Uterus (tissue), 4 donors: ENCODE measurements around the gene DTHD1. TPM values are rescaled to one million over a fixed set of nuclear protein-coding genes. Genes with fewer than 3 reads are reported as not detected.

Experiments
- DNase-seq, 2 donors: peaks; one replicate each; pipeline ENCODE4 v3.0.0-alpha.2; 2019 to 2020
- H3K27ac ChIP-seq, 2 donors: fragments of 200-600 bp; sonication (generic); 1 replicate in 1 of 2; 2 replicates in 1 of 2; pipeline ENCODE4 v1.5.1; 2016 to 2018
- H3K27me3 ChIP-seq, 2 donors: fragments of 200-600 bp; sonication (generic); one replicate each; pipeline ENCODE4 v1.5.1; 2018 to 2019; ENCODE audit warnings: control low read depth in 1 of 2
- H3K36me3 ChIP-seq, 2 donors: fragments of 200-600 bp; sonication (generic); one replicate each; pipeline ENCODE4 v1.5.1; 2019; ENCODE audit warnings: control low read depth in 1 of 2
- H3K4me1 ChIP-seq, 2 donors: fragments of 200-600 bp; sonication (generic); one replicate each; pipeline ENCODE4 v1.5.1; 2018 to 2019; ENCODE audit warnings: control low read depth in 1 of 2
- H3K4me3 ChIP-seq, 2 donors: fragments of 200-600 bp; sonication (generic); 1 replicate in 1 of 2; 2 replicates in 1 of 2; pipeline ENCODE4 v1.5.1; 2018 to 2019; ENCODE audit warnings: mild to moderate bottlenecking in 1 of 2
- H3K9me3 ChIP-seq, 2 donors: fragments of 200-600 bp; sonication (generic); one replicate each; pipeline ENCODE4 v1.5.1; 2019; ENCODE audit warnings: control low read depth in 1 of 2
- POLR2A ChIP-seq, 2 donors: fragments of 450-650 bp; IDR thresholded peaks; one replicate each; pipeline ENCODE4 v1.6.1; 2016; ENCODE audit warnings: antibody characterized with exemption in 2 of 2, mild to moderate bottlenecking in 1 of 2, moderate library complexity in 1 of 2
- intact Hi-C: fragments of 100-400 bp; cut with DNase I; formaldehyde crosslinking; loops from one replicate; pipeline ENCODE4 v1.15.1; 2023; ENCODE audit warnings: low total_unique reads
- total RNA-seq, 4 donors: library from RNA; depleted of rRNA in 3 of 4; stranded (reverse); fragments of >200 nt in 3 of 4; gene quantifications; one replicate each; pipeline versions ENCODE4 v1.1.0 to v1.2.4, GENCODE V29; 2014 to 2023
- TF ChIP-seq, protein P1 (sequence below), 4 experiments: fragments of 200-600 bp in 2 of 4; fragments of 450-650 bp in 2 of 4; sonication (generic) in 2 of 4; IDR thresholded peaks; one replicate each; pipeline ENCODE4 v1.5.1; 2016 to 2019; ENCODE audit warnings: antibody characterized with exemption in 4 of 4, mild to moderate bottlenecking in 2 of 4, moderate library complexity in 1 of 4
- donor health status: DM: yes; HTN: yes; CAD: no.

Gene DTHD1
- total RNA-seq, 4 donors from 2014 or later = 1.0 to 2.5 (median 2.1) TPM

DNA sequence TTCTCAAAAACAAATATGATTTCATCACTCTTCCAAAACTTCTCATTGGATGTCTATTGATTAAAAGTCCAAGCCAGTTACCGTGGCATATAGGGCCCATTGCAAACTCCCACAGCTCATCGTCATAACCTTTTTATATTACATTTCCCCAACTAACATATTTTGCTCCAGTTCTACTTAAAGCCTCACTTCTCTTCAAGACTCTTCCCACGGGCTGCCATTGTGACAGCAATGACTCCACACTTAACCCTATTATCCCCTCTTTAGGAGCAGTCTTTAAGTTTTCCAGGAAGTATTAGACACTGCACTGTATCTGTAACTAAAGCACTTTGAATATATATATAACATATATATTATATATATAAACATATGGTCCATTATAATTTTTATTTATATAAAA is 44.5 kb downstream of the DTHD1 start:
- intact Hi-C loops = no loop called here
- no peak overlapping the region for H3K27ac ChIP-seq
- DNase-seq = no peak
- H3K36me3 ChIP-seq = no peaks in the 10 kb centered on the region
- TF ChIP-seq, protein P1, sequence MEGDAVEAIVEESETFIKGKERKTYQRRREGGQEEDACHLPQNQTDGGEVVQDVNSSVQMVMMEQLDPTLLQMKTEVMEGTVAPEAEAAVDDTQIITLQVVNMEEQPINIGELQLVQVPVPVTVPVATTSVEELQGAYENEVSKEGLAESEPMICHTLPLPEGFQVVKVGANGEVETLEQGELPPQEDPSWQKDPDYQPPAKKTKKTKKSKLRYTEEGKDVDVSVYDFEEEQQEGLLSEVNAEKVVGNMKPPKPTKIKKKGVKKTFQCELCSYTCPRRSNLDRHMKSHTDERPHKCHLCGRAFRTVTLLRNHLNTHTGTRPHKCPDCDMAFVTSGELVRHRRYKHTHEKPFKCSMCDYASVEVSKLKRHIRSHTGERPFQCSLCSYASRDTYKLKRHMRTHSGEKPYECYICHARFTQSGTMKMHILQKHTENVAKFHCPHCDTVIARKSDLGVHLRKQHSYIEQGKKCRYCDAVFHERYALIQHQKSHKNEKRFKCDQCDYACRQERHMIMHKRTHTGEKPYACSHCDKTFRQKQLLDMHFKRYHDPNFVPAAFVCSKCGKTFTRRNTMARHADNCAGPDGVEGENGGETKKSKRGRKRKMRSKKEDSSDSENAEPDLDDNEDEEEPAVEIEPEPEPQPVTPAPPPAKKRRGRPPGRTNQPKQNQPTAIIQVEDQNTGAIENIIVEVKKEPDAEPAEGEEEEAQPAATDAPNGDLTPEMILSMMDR (IDR thresholded peaks at IDR 0.05) = no peak
- no peak for TF ChIP-seq POLR2A (IDR thresholded peaks at IDR 0.05)
- no peaks in the 10 kb centered on the region for H3K9me3 ChIP-seq
- no peak overlapping the region for H3K4me3 ChIP-seq
- H3K27me3 ChIP-seq = no peaks in the 10 kb centered on the region
- H3K4me1 ChIP-seq = no peaks in the 10 kb centered on the region

- Histone ChIP-seq H3K4me3 (no peak overlapping the region), H3K4me1 (no peaks in the 10 kb centered on the region), H3K27ac (no peak overlapping the region), H3K27me3 (no peaks in the 10 kb centered on the region), H3K36me3 (no peaks in the 10 kb centered on the region), H3K9me3 (no peaks in the 10 kb centered on the region)
- intact Hi-C loops = no loop called here
- no peak for TF ChIP-seq POLR2A (IDR thresholded peaks at IDR 0.05)
- TF ChIP-seq, protein P1 (IDR thresholded peaks at IDR 0.05) = no peak
- no peak for DNase-seq
Observed at GRCh38 chr4:36326476-36327029, 45.1 kb downstream of the DTHD1 start.

GRCh38 chr4:36327400-36327799 is 46.0 kb downstream of the DTHD1 start:
- Histone ChIP-seq H3K9me3 (no peaks in the 10 kb centered on the region), H3K4me1 (no peaks in the 10 kb centered on the region), H3K27me3 (no peaks in the 10 kb centered on the region), H3K4me3 (no peak overlapping the region), H3K27ac (no peak overlapping the region), H3K36me3 (no peaks in the 10 kb centered on the region)
- TF ChIP-seq, protein P1 (IDR thresholded peaks at IDR 0.05) = no peak
- TF ChIP-seq POLR2A (IDR thresholded peaks at IDR 0.05) = no peak
- intact Hi-C loops = no loop called here
- DNase-seq = no peak

DNA sequence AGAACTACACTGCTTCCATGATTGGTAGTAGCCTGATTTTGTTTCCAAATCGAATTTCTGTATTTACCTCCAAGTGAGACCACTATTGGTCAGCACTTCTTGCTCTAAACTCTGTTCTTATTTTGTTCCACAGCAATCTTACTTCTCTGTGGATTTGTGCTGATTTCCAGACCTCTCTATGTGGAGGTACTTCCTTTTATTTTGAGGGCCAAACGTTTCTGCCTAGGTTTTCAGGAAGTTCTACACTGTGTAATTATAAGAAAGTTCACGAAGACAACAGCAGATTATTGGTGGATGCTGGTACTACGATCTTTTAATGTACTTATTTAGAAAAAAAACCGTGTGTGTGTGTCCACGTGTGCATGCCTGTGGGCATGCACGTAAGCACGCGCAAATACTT is 46.7 kb downstream of the DTHD1 start:
- TF ChIP-seq, protein P1 (IDR thresholded peaks at IDR 0.05) = no peak
- TF ChIP-seq POLR2A (IDR thresholded peaks at IDR 0.05) = no peak
- Histone ChIP-seq H3K4me1 (no peaks in the 10 kb centered on the region), H3K9me3 (no peaks in the 10 kb centered on the region), H3K4me3 (no peak overlapping the region), H3K27ac (no peak overlapping the region), H3K36me3 (no peaks in the 10 kb centered on the region), H3K27me3 (no peaks in the 10 kb centered on the region)
- intact Hi-C loops = no loop called here
- no peak for DNase-seq

DNA sequence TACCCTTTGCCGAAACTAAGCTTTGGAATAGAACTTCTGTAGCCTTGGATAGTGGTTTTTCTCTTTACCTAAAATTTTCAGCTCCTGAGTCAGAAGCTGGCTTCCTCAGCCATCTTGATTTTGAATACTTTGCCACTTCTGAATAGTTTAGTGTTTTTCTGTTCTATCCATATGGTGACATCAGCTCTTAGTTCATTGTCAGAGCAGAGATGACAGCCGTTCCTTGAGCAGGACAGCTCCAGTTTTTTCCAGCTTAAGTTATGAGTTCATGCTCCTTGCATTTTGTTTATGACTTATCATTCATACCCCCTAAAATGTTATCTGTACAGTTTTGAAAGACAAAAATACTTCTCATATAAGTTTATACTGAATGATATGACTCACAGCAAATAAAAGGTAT is 47.8 kb downstream of the DTHD1 start:
- DNase-seq = no peak
- no peaks in the 10 kb centered on the region for H3K9me3 ChIP-seq
- TF ChIP-seq, protein P1 (IDR thresholded peaks at IDR 0.05) = no peak
- no peak for TF ChIP-seq POLR2A (IDR thresholded peaks at IDR 0.05)
- no peaks in the 10 kb centered on the region for H3K27me3 ChIP-seq
- no peaks in the 10 kb centered on the region for H3K4me1 ChIP-seq
- H3K4me3 ChIP-seq = no peak overlapping the region
- H3K36me3 ChIP-seq = no peaks in the 10 kb centered on the region
- H3K27ac ChIP-seq = no peak overlapping the region
- intact Hi-C loops = no loop called here
